Liver (tissue), 3 donors: ENCODE data around the gene MPV17L.

Experiments
- CTCF ChIP-seq: fragments of 150-350 bp; IDR thresholded peaks from 2 replicates; pipeline ENCODE4 v1.5.1; 2017; ENCODE audit warnings: improper control_type of control experiment, low read depth, low read length; ENCODE audit not compliant: missing input control
- EGR1 ChIP-seq, 2 donors: IDR thresholded peaks; 2 replicates each; pipeline ENCODE4 v1.6.1; 2016 to 2018; ENCODE audit warnings: antibody characterized with exemption in 2 of 2, low read depth in 2 of 2
- HNF4A ChIP-seq, 2 donors: conservative IDR thresholded peaks; 2 replicates each; pipeline ENCODE4 v1.6.1; 2016; ENCODE audit warnings: antibody characterized with exemption in 2 of 2, mild to moderate bottlenecking in 2 of 2
- TAF1 ChIP-seq: conservative IDR thresholded peaks from 2 replicates; pipeline ENCODE4 v1.6.1; 2016; ENCODE audit warnings: antibody characterized with exemption, mild to moderate bottlenecking
- donor health status: healthy.
- donor health status: healthy.

- no peak for TF ChIP-seq CTCF
- no peak for TF ChIP-seq HNF4A (conservative IDR thresholded peaks at IDR 0.05)
- TF ChIP-seq TAF1, result no peak
- TF ChIP-seq EGR1 (IDR thresholded peaks at IDR 0.05; ENCODE audit: low read depth in 2 of 2), result no peak
These were observed 51.3 kb downstream of the MPV17L start for GRCh38 chr16:15446901-15447300.
